ENCODE results near the gene FBXO15.

FBXO15 gene

DNA sequence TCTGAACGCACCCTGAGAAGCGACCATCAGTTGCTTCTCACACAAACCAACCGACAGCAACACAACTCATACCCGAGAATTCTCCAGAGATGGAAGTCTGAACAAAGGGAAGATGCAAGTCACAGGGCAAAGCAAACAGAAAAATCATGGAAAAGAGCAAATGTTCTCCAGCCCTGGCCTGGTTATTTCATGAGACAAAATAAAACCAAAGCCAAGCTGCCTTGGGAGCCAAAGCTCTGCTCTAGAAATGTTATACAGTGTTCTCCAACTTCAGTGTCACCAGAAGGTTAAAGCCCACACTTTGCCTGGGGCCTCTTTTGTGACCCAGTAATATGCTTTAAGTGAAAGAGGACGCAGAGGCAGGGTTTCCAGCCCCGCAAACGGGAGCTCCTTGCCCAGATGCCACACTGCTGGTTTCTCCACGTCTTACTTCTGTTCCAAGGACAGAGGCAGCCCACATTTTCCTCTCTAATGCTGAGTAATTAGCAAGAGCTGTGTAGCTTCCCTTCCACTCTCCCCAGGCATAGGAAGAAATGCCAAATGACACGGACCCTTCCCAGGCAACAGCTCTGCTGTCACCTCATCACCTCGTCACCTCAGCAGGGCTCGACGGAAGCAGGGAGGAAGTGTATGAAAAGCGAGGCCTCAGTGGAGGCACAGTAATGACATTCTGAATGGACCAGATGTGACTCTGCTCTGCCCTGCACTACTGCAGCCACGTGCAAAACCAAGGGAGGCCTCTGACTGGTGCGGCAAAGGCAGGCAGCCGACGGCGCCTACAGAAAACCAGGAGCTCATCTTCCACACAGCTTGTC, 64.7 kb downstream of the FBXO15 start:
- no peak for DNase-seq (ENCODE audit: low read depth)
- TF ChIP-seq CTCF (IDR thresholded peaks at IDR 0.05; ENCODE audit: control insufficient read depth, insufficient read depth, low read depth, low read length, missing control alignments) = no peak
- no peak overlapping the region for H3K4me3 ChIP-seq (ENCODE audit: control insufficient read depth, low read depth, low read length)

DNA sequence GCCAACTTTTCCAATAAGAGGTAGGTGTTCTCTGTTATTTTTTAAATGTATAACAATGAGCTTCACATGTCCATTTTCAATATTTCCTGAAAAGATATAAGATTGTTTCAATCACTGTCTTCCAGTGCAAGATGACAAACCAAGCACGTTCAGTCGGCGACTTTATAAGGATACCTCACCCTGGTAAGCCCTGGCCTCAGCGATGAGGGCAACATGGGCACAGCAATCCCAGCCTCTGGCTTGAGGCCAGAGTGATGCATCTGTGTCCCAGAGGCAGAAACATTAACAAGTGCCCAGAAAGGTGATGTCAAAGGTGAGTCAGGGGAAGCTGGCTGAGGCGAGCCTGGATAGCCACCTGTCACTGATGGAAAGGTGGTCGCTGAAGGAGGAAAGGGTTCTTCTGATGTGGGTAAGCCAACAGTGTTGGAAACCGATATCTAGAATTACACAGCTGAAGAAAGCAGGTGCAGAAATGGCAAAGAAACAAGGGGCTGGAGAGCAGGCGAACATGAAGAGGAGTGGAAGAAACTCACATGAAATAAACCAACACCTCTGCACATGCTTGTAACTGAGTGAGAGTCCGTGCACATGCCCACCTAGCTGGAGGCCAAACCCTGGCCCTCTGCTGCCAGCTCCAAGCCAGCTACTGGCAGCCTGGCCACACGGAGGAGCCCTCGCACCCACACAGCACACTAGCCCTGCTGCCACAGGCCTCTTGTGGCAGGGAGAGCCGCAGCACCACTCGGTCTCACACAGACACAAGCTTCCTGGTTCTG, 65.5 kb downstream of the FBXO15 start:
- peak; percentile 74 for TF ChIP-seq CTCF (IDR thresholded peaks at IDR 0.05; ENCODE audit: control insufficient read depth, insufficient read depth, low read depth, low read length, missing control alignments)
- H3K4me3 ChIP-seq (ENCODE audit: control insufficient read depth, low read depth, low read length) = no peak overlapping the region
- DNase-seq (ENCODE audit: low read depth) = peak; percentile 2

DNA sequence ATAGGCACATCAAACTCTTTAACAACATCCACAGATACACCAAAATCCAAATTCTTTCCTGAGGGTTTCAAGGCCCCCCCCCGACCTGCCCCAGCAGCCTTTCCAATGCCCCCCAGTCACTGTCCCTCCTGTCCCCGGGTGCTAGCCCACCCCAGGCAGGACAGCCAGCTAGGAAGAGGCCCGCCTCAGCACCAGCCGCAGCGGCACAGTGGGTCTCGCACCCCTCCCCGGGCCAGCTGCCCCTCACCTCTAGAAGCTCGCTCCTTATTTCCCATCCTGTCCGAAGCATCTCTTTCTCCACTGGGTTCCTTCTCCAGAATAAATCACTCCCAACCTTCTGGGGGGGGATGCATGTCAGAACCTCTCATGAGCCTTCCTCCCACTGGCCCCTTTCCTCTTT, 69.4 kb downstream of the FBXO15 start:
- no peak overlapping the region for H3K4me3 ChIP-seq (ENCODE audit: control insufficient read depth, low read depth, low read length)
- TF ChIP-seq CTCF (IDR thresholded peaks at IDR 0.05; ENCODE audit: control insufficient read depth, insufficient read depth, low read depth, low read length, missing control alignments) = no peak
- no peak for DNase-seq (ENCODE audit: low read depth)

DNA sequence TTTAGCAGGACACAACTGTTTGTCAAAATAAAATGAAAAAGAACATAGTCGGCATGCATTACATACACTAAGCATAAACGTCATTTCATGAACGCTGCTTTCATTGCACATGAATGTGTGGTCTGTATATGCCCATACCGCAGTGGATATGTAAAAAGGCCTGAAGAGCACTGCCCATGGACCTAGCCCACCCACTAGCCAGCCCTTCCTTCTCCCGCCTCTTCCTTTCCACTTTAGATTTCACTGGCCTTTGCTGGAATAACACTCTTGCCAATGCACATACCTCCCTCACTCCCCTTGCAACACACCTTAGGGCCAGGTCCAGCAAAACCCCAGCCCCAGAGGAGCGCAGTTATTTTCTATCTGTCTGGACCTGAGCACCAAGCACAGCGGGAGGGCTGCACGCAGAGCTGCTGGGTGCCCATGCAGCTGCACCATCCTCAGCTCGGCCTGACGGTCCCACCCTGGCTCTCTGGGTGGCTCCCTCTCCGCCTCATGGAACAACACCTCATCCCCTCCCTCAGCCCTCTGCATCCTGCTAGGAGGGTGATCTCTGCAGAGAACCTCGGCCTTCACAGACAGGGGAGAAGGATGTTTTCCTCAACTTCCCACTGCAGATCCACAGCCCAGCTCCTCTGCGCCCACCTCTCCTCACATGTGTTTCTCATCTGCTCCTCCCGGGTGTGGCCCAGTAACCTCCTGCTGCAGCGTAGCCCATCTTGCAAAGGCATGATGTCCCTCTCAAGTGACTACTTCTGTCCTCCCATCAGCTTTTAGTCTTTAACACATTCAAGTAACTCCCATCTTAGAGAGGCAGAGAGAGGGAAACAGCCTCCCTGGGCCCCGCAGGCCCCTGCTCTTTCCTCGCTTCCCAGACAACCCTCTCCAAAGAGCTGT, 72.7 kb downstream of the FBXO15 start:
- no peak for TF ChIP-seq CTCF (IDR thresholded peaks at IDR 0.05; ENCODE audit: control insufficient read depth, insufficient read depth, low read depth, low read length, missing control alignments)
- H3K4me3 ChIP-seq (ENCODE audit: control insufficient read depth, low read depth, low read length) = no peak overlapping the region
- no peak for DNase-seq (ENCODE audit: low read depth)

GRCh38 chr18:74073957-74074667, 73.5 kb downstream of the FBXO15 start:
- TF ChIP-seq CTCF (IDR thresholded peaks at IDR 0.05; ENCODE audit: control insufficient read depth, insufficient read depth, low read depth, low read length, missing control alignments) = no peak
- no peak overlapping the region for H3K4me3 ChIP-seq (ENCODE audit: control insufficient read depth, low read depth, low read length)
- DNase-seq (ENCODE audit: low read depth) = no peak

Measured in AG09309 (cell line).